GM12878 (cell line): ENCODE results near the gene PAK6. TPM values are rescaled to one million over a fixed set of nuclear protein-coding genes. Genes with fewer than 3 reads are reported as not detected.

Source experiments
- ATAC-seq: fragments of 200-7000 bp; cut with Tn5 transposase; 3 replicates; pipeline ENCODE4 v1.9.1; 2020; ENCODE audit warnings: mild to moderate bottlenecking, moderate library complexity
- BruUV-seq: library from RNA; stranded (reverse); fragments of 400-500 nt; replicated peaks from 2 replicates; lab custom pipeline; 2021; lab: Mats Ljungman, UMichigan
- CTCF ChIA-PET: fragments of 300-600 bp; sonication (Branson Sonifier 250); formaldehyde crosslinking; extraction: SDS; loops from one replicate; lab custom pipeline; 2021; ENCODE audit warnings: inconsistent platforms; lab: Yijun Ruan, JAX
- POLR2A ChIA-PET: fragments of 350-600 bp; formaldehyde crosslinking; extraction: SDS; loops from one replicate; lab custom pipeline; 2021; ENCODE audit warnings: inconsistent platforms; lab: Charles Lee
- RAD21 ChIA-PET: fragments of 300-600 bp; sonication (Branson Sonifier 250); formaldehyde crosslinking; loops from one replicate; lab custom pipeline; 2023; ENCODE audit warnings: antibody characterized with exemption; ENCODE audit not compliant: unreplicated experiment; lab: Charles Lee
- SMC1A ChIA-PET: fragments of 300-600 bp; sonication (Branson Sonifier 250); formaldehyde crosslinking; loops from one replicate; lab custom pipeline; 2023; ENCODE audit not compliant: unreplicated experiment, uncharacterized antibody; lab: Charles Lee
- DNase-seq: peaks from one replicate; pipeline ENCODE4 v3.0.0-alpha.2; 2011; ENCODE audit warnings: low read depth, low spot score
- FAIRE-seq: peaks from 3 replicates; lab custom pipeline; 2011; peaks lifted over from hg19 to GRCh38; lab: Jason Lieb, UNC
- H2AFZ ChIP-seq: 2 replicates; pipeline ENCODE4 v1.6.0; 2011; ENCODE audit warnings: low read depth, low read length, control low read depth; ENCODE audit not compliant: control insufficient read depth
- H3K27ac ChIP-seq: 2 replicates; pipeline ENCODE4 v1.5.1; 2011; ENCODE audit warnings: control low read depth; ENCODE audit not compliant: control insufficient read depth, insufficient read depth
- H3K27me3 ChIP-seq, 2 experiments: replicated peaks in 1 of 2; 2 replicates each; pipeline versions ENCODE4 v1.6.0 to v1.6.1; 2011; ENCODE audit warnings: low read length in 1 of 2; ENCODE audit not compliant: control insufficient read depth in 2 of 2, insufficient read depth in 2 of 2
- H3K36me3 ChIP-seq, 2 experiments: 2 replicates each; pipeline ENCODE4 v1.5.1; 2011; ENCODE audit warnings: low read length in 1 of 2; ENCODE audit not compliant: control insufficient read depth in 2 of 2, insufficient read depth in 2 of 2
- H3K4me1 ChIP-seq: 2 replicates; pipeline ENCODE4 v1.6.1; 2011; ENCODE audit warnings: mild to moderate bottlenecking, low read length, moderate library complexity, mixed read lengths; ENCODE audit not compliant: control insufficient read depth, insufficient read depth
- H3K4me2 ChIP-seq: 2 replicates; pipeline ENCODE4 v1.6.0; 2011; ENCODE audit warnings: control low read depth; ENCODE audit not compliant: control insufficient read depth, insufficient read depth
- H3K4me3 ChIP-seq: fragments of 200-600 bp; sonication (generic); 2 replicates; pipeline ENCODE4 v1.5.1; 2016
- H3K79me2 ChIP-seq: 2 replicates; pipeline ENCODE4 v1.6.0; 2011; ENCODE audit warnings: low read length; ENCODE audit not compliant: control insufficient read depth, insufficient read depth
- H3K9ac ChIP-seq: 2 replicates; pipeline ENCODE4 v1.8.0; 2011; ENCODE audit warnings: low read length, control low read depth, mixed read lengths; ENCODE audit not compliant: control insufficient read depth, insufficient read depth
- H3K9me3 ChIP-seq: replicated peaks from 3 replicates; pipeline ENCODE4 v1.5.1; 2011; ENCODE audit warnings: mild to moderate bottlenecking, low read length; ENCODE audit not compliant: control insufficient read depth, insufficient read depth
- H4K20me1 ChIP-seq: 2 replicates; pipeline ENCODE4 v1.6.0; 2011; ENCODE audit not compliant: control insufficient read depth, insufficient read depth
- ATF2 ChIP-seq: IDR thresholded peaks from 2 replicates; pipeline ENCODE4 v1.6.1; 2012; ENCODE audit warnings: low read length, inconsistent platforms
- CBX5 ChIP-seq: sonication (generic); IDR thresholded peaks from 2 replicates; pipeline ENCODE4 v1.6.1; 2016; ENCODE audit warnings: low read depth, moderate library complexity, mild to moderate bottlenecking, inconsistent platforms
- DPF2 ChIP-seq: fragments of 450-650 bp; IDR thresholded peaks from 2 replicates; pipeline ENCODE4 v1.6.1; 2017; ENCODE audit warnings: mild to moderate bottlenecking
- EGR1 ChIP-seq, 2 experiments: IDR thresholded peaks; 1 replicate in 1 of 2; 2 replicates in 1 of 2; pipeline ENCODE4 v1.6.1; 2011 to 2012; ENCODE audit warnings: low read depth in 2 of 2, low read length in 2 of 2, borderline replicate concordance in 1 of 2, mild to moderate bottlenecking in 1 of 2, moderate library complexity in 1 of 2
- JUND ChIP-seq: IDR thresholded peaks from 2 replicates; pipeline ENCODE4 v1.6.1; 2012; ENCODE audit warnings: low read depth, mild to moderate bottlenecking, low read length, improper control_type of control experiment, moderate library complexity
- PAX5 ChIP-seq: IDR thresholded peaks from 2 replicates; pipeline ENCODE4 v1.6.1; 2011; ENCODE audit warnings: low read depth, low read length, borderline replicate concordance
- RBBP5 ChIP-seq: fragments of 200-600 bp; sonication (generic); conservative IDR thresholded peaks from 2 replicates; pipeline ENCODE4 v1.6.1; 2016
- RELA ChIP-seq: fragments of 450-650 bp; IDR thresholded peaks from 2 replicates; pipeline ENCODE4 v1.8.0; 2014; ENCODE audit warnings: borderline replicate concordance; ENCODE audit not compliant: partially characterized antibody
- SREBF1 ChIP-seq: IDR thresholded peaks from 2 replicates; pipeline ENCODE4 v1.6.1; 2012; ENCODE audit warnings: mild to moderate bottlenecking, low read length
- STAT3 ChIP-seq: IDR thresholded peaks from 2 replicates; pipeline ENCODE4 v1.6.1; 2011; ENCODE audit warnings: low read depth, low read length, improper control_type of control experiment
- USF1 ChIP-seq: IDR thresholded peaks from 2 replicates; pipeline ENCODE4 v1.6.1; 2011; ENCODE audit warnings: borderline replicate concordance, low read depth, mild to moderate bottlenecking, moderate library complexity, mixed read lengths, low read length; ENCODE audit not compliant: insufficient read depth; ENCODE audit errors: extremely low read length
- WGBS: methylation state at CpG from one replicate; pipeline ENCODE4 v1.1.6; 2016; ENCODE audit warnings: low lambda C conversion rate; ENCODE audit not compliant: insufficient replicate concordance, insufficient coverage; ENCODE audit errors: missing lambda C conversion rate; 5-methylcytosine and 5-hydroxymethylcytosine counted together
- in situ Hi-C: fragments of 300-500 bp; cut with MboI; formaldehyde crosslinking; loops from 9 replicates; pipeline ENCODE4 v1.14.3; 2018; ENCODE audit warnings: mixed read lengths
- intact Hi-C: fragments of 100-400 bp; cut with micrococcal nuclease; formaldehyde crosslinking; loops from one replicate; pipeline ENCODE4 v1.14.2; 2022; ENCODE audit not compliant: unreplicated experiment
- polyA plus RNA-seq, 11 experiments: library from polyadenylated mRNA; depleted of rRNA in 4 of 11; unstranded in 6 of 11; stranded (reverse) in 5 of 11; fragments of >200 nt; fragmentation: Nextera tagmentation in 4 of 11; fragmentation: Illumina TruSeq in 1 of 11; extraction: Ambion mirVana in 4 of 11; extraction: Trizol in 1 of 11; gene quantifications; 1 replicate in 1 of 11; 2 replicates in 10 of 11; pipeline versions ENCODE4 v1.2.1 to v1.2.3, GENCODE V29; 2011 to 2016; ENCODE audit warnings: inconsistent platforms in 2 of 11, missing spikeins in 2 of 11, low read depth in 1 of 11
- total RNA-seq, 4 experiments: library from RNA; depleted of rRNA in 3 of 4; stranded (reverse); fragments of >200 nt in 3 of 4; fragmentation: Illumina TruSeq in 1 of 4; extraction: Trizol in 1 of 4; gene quantifications; 2 replicates each; pipeline versions ENCODE4 v1.2.1 to v1.2.3, GENCODE V29; 2013 to 2021

PAK6 gene
- total and polyA plus RNA-seq, 10 of the 15 experiments (the other 5 are each of a cell fraction or from before 2014, with no cell fraction given) = 0.07 to 0.92 (median 0.31) TPM; not detected in 2

DNA sequence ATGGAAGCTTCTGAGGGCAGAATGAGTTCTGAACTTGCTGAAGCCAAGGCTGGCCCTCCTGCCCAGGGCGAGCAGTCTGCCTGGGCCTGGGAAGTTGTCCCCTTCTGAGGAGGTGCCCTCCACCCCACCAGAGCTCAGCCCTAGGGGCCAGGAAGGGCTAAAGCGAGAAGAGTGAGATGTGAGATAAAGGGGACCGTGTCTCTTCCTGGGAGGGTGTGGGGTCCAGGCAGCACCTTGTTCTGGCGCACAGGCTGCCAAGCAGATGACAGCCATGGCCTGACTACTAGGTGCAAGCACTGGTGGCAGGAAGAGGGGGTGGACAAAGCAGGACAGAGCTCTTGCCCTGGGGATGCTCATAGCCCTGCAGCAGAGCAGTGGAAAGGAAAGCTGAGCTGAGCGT lies 3.7 kb downstream of the PAK6 start:
- H3K27ac ChIP-seq = no peak overlapping the region
- TF ChIP-seq EGR1 (IDR thresholded peaks at IDR 0.05; ENCODE audit: borderline replicate concordance in 1 of 2, low read depth in 2 of 2, low read length in 2 of 2) = no peak
- no peak for TF ChIP-seq DPF2
- TF ChIP-seq STAT3 = no peak
- TF ChIP-seq USF1 = no peak
- TF ChIP-seq PAX5 = no peak
- no peak for TF ChIP-seq JUND
- no peak for TF ChIP-seq RBBP5
- TF ChIP-seq RELA = no peak
- no peak for TF ChIP-seq CBX5
- TF ChIP-seq ATF2 = no peak
- no peak for TF ChIP-seq SREBF1
- ChIA-PET RAD21 (no interaction called here), POLR2A (no interaction called here), CTCF (interaction anchor here (1.5 kb wide), 1 partner anchor 36 kb away, joined by 5 read pairs; no protein-coding TSS in a partner anchor), SMC1A (no interaction called here)
- H3K36me3 ChIP-seq = no peaks in the 10 kb centered on the region
- ATAC-seq (no peak), FAIRE-seq (no peak), DNase-seq (no peak)
- no peak overlapping the region for H3K9ac ChIP-seq
- 0 out of 2 replicates have a peak, but pooled peaks cover 4% of the 10 kb centered on the region for H3K4me1 ChIP-seq
- no peak overlapping the region for H3K4me2 ChIP-seq
- H3K79me2 ChIP-seq = no peaks in the 10 kb centered on the region
- H2AFZ ChIP-seq = no peak overlapping the region
- H3K4me3 ChIP-seq = no peak overlapping the region
- BruUV-seq = no TSS peak
- in situ Hi-C loops = no loop called here
- no peaks in the 10 kb centered on the region for H4K20me1 ChIP-seq
- 75% methylated on average over 5 of the region's 5 CpGs for WGBS
- H3K27me3 ChIP-seq = no peaks in the 10 kb centered on the region; a peak in 1 of 4 replicates
- intact Hi-C loops = no loop called here
- H3K9me3 ChIP-seq = no peaks in the 10 kb centered on the region
